ENCODE measurements around the gene TRPV3.

DNA sequence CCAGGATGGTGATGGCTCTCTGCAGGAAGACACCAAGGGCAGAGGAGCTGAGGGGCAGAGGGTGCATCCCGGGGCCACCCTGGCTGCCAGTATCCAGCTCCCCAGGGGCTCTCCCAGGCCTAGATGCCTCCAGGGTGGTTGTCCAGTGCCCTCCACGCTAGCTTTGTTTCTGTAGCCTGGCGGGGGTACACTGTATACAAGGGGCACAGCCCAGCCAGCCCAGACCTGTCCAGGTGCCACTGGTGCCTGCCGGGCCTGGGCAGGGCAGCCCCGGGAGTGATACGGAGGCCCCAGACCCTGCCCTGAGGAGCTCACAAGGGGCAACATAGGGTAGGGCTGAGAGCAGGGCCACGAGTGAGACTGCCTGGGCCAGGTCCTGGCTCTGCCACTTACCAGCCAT lies 14.6 kb upstream of the TRPV3 start:
- TF ChIP-seq, protein P1, sequence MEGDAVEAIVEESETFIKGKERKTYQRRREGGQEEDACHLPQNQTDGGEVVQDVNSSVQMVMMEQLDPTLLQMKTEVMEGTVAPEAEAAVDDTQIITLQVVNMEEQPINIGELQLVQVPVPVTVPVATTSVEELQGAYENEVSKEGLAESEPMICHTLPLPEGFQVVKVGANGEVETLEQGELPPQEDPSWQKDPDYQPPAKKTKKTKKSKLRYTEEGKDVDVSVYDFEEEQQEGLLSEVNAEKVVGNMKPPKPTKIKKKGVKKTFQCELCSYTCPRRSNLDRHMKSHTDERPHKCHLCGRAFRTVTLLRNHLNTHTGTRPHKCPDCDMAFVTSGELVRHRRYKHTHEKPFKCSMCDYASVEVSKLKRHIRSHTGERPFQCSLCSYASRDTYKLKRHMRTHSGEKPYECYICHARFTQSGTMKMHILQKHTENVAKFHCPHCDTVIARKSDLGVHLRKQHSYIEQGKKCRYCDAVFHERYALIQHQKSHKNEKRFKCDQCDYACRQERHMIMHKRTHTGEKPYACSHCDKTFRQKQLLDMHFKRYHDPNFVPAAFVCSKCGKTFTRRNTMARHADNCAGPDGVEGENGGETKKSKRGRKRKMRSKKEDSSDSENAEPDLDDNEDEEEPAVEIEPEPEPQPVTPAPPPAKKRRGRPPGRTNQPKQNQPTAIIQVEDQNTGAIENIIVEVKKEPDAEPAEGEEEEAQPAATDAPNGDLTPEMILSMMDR (IDR thresholded peaks at IDR 0.05): no peak
- no peak for TF ChIP-seq EZH2phosphoT487 (IDR thresholded peaks at IDR 0.05)
- no peak for TF ChIP-seq EZH2 (IDR thresholded peaks at IDR 0.05)

Data from neural progenitor cell (in vitro differentiated cells).